CD8-positive, alpha-beta memory T cell (primary cell): ENCODE data around the gene TPGS1. TPM values are rescaled to one million over a fixed set of nuclear protein-coding genes. Genes with fewer than 3 reads are reported as not detected.

Experiments used
- CTCF ChIA-PET: fragments of 350-600 bp; sonication (Branson Sonifier 250); formaldehyde crosslinking; loops from one replicate; lab custom pipeline; 2021; ENCODE audit warnings: antibody characterized with exemption; lab: Charles Lee
- POLR2A ChIA-PET: fragments of 350-600 bp; sonication (Branson Sonifier 250); formaldehyde crosslinking; loops from one replicate; lab custom pipeline; 2021; ENCODE audit warnings: antibody characterized with exemption; lab: Charles Lee
- DNase-seq, 5 donors: peaks; one replicate each; pipeline versions ENCODE4 v3.0.0 to v3.0.0-alpha.2; 2020 to 2022; ENCODE audit warnings: mixed read lengths in 1 of 5
- H3K27ac ChIP-seq: one replicate; pipeline ENCODE4 v1.7.0; 2013; ENCODE audit warnings: low read depth, mild to moderate bottlenecking, low read length, moderate library complexity
- H3K27me3 ChIP-seq: 2 replicates; pipeline ENCODE4 v1.7.0; 2013; ENCODE audit warnings: low read length, mild to moderate bottlenecking; ENCODE audit not compliant: insufficient read depth, poor library complexity, severe bottlenecking
- H3K36me3 ChIP-seq: 2 replicates; pipeline ENCODE4 v1.7.0; 2013; ENCODE audit warnings: mild to moderate bottlenecking, low read length, moderate library complexity; ENCODE audit not compliant: insufficient read depth
- H3K4me1 ChIP-seq: 2 replicates; pipeline ENCODE4 v1.7.0; 2013; ENCODE audit warnings: mild to moderate bottlenecking, low read length, moderate library complexity; ENCODE audit not compliant: insufficient read depth
- H3K4me3 ChIP-seq: 2 replicates; pipeline ENCODE4 v1.7.0; 2013; ENCODE audit warnings: mild to moderate bottlenecking, low read length
- H3K9me3 ChIP-seq: 2 replicates; pipeline ENCODE4 v1.7.0; 2013; ENCODE audit warnings: mild to moderate bottlenecking, low read length
- H3K27ac Mint-ChIP-seq, 8 donors: one replicate each; pipeline ENCODE4 v1.8.0; 2020 to 2021; ENCODE audit warnings: mixed read lengths in 8 of 8, mild to moderate bottlenecking in 6 of 8, inconsistent platforms in 3 of 8, moderate library complexity in 3 of 8
- H3K27me3 Mint-ChIP-seq, 2 donors: one replicate each; pipeline ENCODE4 v1.8.0; 2020 to 2021; ENCODE audit warnings: mixed read lengths in 2 of 2, mild to moderate bottlenecking in 1 of 2, moderate library complexity in 1 of 2
- H3K36me3 Mint-ChIP-seq, 3 donors: one replicate each; pipeline ENCODE4 v1.8.0; 2020 to 2021; ENCODE audit warnings: mixed read lengths in 3 of 3, inconsistent platforms in 1 of 3, mild to moderate bottlenecking in 1 of 3
- H3K4me1 Mint-ChIP-seq, 3 donors: one replicate each; pipeline ENCODE4 v1.8.0; 2020 to 2021; ENCODE audit warnings: mixed read lengths in 3 of 3, inconsistent platforms in 1 of 3, mild to moderate bottlenecking in 1 of 3
- H3K4me3 Mint-ChIP-seq, 7 donors: one replicate each; pipeline ENCODE4 v1.8.0; 2020 to 2021; ENCODE audit warnings: mixed read lengths in 7 of 7, mild to moderate bottlenecking in 6 of 7, moderate library complexity in 4 of 7, inconsistent platforms in 2 of 7
- H3K9me3 Mint-ChIP-seq, 5 donors: one replicate each; pipeline ENCODE4 v1.8.0; 2020 to 2022; ENCODE audit warnings: mixed read lengths in 5 of 5, mild to moderate bottlenecking in 3 of 5, moderate library complexity in 2 of 5, inconsistent platforms in 1 of 5
- polyA plus RNA-seq: library from polyadenylated mRNA; unstranded; fragments of 300-500 nt; fragmentation: Illumina TruSeq; gene quantifications from one replicate; pipeline ENCODE4 v1.2.3, GENCODE V29; 2021
- total RNA-seq, 2 experiments: library from RNA; stranded (reverse); gene quantifications; one replicate each; pipeline ENCODE4 v1.2.3, GENCODE V29; 2021

Gene TPGS1
- total and polyA plus RNA-seq, 3 experiments from 2014 or later = 18.6 to 50.3 (median 20.0) TPM

DNA sequence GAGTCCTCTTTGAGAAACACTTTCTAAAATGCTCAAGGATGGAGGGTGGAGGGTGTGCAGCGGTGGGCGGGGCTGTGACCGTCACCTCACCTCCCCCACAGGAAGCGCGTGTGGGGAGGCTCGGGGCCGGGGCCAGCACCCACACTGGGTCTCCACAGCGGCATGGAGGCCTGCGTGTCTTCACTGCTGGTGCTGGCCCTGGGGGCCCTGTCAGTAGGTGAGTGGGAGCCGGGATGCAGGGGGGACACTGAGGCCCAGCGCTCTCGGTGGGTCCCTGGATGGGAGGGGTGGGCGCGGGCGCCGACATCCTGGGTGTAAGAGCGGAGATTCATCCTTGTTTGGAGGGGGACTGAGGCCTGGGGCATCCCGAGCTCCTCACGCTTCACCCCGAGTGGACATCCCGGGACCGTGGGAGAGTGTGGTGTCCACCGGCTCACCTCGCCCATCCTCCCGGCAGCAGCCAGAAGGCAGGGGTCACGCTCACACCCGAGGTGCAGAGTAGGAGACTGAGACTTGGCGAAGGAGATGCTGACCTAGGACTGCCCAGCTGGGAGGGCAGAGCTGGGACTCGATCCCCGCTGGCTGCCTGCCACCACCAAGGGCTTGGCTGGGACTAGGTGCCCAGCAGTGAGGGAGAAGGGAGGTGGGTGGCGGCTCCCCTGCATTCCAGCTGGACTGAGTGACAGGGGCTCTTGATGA is 36.8 kb downstream of the TPGS1 start, which contains the start of gene GZMM:
TSS of gene GZMM (plus strand) at position 144 of the 699 bp plus-strand sequence. CDS start at position 163, 19 bp downstream.
- peaks cover 9% of the 10 kb centered on the region for H3K36me3 ChIP-seq
- Mint-ChIP-seq H3K27me3 (peaks cover 0 to 6% of the 10 kb centered on the region in 2 donors), H3K4me1 (peaks cover 19 to 36% (median 20%) of the 10 kb centered on the region in 3 donors), H3K27ac (peak within 1 kb of the TSS; percentile 90 to 99 (median 96)), H3K4me3 (peak within 1 kb of the TSS; percentile 92 to 99 (median 94)), H3K36me3 (peaks cover 3 to 39% (median 5%) of the 10 kb centered on the region in 3 donors), H3K9me3 (no peaks in the 10 kb centered on the region)
- H3K27ac ChIP-seq = peak within 1 kb of the TSS; percentile 87
- H3K4me3 ChIP-seq = peak within 1 kb of the TSS; percentile 89
- no peaks in the 10 kb centered on the region for H3K9me3 ChIP-seq
- DNase-seq = peak; percentile 78 to 91 (median 83)
- CTCF ChIA-PET = interaction anchor here (1.1 to 3.8 kb wide), 4 partner anchors 12 to 40 kb away, joined by 3 to 22 read pairs (median 8); partner anchors contain the start of gene CDC34
- no peaks in the 10 kb centered on the region for H3K27me3 ChIP-seq
- H3K4me1 ChIP-seq = peaks cover 17% of the 10 kb centered on the region
- POLR2A ChIA-PET = interaction anchor here (0.6 to 1.5 kb wide), 6 partner anchors 12 to 567 kb away, joined by 3 to 10 read pairs (median 3); partner anchors contain the start of gene CDC34

DNA sequence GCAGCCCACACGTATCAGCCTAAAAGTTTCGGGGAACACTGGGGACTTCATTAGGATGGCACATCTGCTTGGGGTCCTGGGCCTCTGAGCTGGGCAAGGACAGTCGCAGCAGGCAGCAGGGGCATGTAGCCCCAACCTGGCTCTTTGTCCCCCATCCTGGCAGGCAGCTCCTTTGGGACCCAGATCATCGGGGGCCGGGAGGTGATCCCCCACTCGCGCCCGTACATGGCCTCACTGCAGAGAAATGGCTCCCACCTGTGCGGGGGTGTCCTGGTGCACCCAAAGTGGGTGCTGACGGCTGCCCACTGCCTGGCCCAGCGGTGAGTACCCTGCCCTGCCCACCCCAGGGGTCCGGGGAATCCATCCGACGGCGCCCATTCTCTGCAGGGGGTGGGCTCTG is 39.8 kb downstream of the TPGS1 start:
- H3K9me3 Mint-ChIP-seq = no peaks in the 10 kb centered on the region
- no peaks in the 10 kb centered on the region for H3K9me3 ChIP-seq
- no peak overlapping the region for H3K4me3 ChIP-seq
- DNase-seq = no peak
- ChIA-PET CTCF (interaction anchor here (1.8 kb wide), 1 partner anchor 36 kb away, joined by 5 read pairs; no protein-coding TSS in a partner anchor), POLR2A (no interaction called here)
- H3K4me1 Mint-ChIP-seq = peaks cover 20 to 40% (median 24%) of the 10 kb centered on the region in 3 donors
- H3K27ac Mint-ChIP-seq = peak overlapping the region in 2 of 8 donors; percentile 21 to 54
- H3K4me1 ChIP-seq = peaks cover 17% of the 10 kb centered on the region
- H3K27me3 Mint-ChIP-seq = peaks cover 0 to 6% of the 10 kb centered on the region in 2 donors
- no peak overlapping the region for H3K27ac ChIP-seq
- H3K36me3 Mint-ChIP-seq = peaks cover 3 to 31% (median 5%) of the 10 kb centered on the region in 3 donors
- H3K36me3 ChIP-seq = peaks cover 9% of the 10 kb centered on the region
- peak overlapping the region in 2 of 7 donors; percentile 35 to 61 for H3K4me3 Mint-ChIP-seq
- no peaks in the 10 kb centered on the region for H3K27me3 ChIP-seq

DNA sequence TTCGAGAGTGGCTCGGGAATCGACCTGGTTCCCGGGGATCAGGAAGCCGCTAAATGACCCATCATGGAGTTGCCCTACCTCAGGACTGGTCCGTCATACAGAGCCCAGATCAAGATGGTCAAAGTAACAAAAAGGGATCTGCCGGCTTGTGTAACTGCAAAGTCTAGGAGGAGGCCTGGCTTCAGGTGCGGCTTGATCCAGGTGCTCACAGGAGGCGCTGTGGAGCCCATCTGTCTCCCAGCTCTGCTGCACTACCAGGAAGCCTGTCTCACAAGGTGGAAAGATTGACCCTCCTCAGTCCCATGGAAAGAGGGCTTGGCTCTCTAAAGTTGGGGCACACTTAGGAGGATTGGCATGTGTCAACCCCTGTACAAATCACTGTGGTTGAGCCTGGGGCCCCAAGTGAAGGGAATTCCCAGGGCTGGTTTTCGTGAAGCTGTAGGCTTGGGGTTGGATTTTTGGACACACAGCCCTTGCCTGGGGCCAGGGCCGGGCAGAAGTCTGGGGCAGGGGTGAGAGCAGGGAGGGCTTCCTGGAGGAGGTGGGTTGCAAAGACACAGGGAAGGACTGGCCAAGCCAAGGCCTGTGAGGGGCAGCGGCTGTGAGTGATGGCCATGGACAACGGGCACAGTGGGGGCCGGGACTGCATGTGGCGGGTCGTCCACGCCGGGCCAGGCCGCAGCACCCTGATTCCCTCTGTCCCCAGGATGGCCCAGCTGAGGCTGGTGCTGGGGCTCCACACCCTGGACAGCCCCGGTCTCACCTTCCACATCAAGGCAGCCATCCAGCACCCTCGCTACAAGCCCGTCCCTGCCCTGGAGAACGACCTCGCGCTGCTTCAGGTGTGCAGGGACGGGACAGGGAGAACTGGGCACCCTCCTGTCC is 40.8 kb downstream of the TPGS1 start:
- POLR2A ChIA-PET = no interaction called here

DNA sequence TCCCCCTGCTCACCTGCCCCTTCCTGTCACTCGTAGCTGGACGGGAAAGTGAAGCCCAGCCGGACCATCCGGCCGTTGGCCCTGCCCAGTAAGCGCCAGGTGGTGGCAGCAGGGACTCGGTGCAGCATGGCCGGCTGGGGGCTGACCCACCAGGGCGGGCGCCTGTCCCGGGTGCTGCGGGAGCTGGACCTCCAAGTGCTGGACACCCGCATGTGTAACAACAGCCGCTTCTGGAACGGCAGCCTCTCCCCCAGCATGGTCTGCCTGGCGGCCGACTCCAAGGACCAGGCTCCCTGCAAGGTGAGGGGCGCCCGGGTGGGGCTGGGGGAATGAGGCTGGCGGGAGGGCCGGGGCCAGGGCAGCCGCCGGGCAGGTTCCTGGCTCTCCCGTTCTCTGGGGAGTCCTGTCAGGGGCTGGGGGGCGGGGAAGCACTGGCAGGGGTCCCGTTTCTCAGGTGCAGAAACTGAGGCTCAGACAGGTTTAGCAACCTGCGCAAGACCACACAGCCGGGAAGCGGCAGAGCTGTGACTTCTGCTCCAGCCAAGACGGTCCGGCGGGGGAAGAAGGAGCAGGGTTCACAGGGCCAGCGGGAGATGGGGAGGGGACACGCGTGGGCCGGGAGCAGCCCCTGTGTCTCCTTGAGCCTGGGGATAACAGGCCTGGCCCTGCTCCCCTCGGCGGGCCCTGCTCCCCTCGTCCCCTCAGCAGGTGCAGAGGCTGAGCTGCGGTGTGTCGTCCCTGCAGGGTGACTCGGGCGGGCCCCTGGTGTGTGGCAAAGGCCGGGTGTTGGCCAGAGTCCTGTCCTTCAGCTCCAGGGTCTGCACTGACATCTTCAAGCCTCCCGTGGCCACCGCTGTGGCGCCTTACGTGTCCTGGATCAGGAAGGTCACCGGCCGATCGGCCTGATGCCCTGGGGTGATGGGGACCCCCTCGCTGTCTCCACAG is 41.9 kb downstream of the TPGS1 start:
- Histone ChIP-seq H3K36me3 (peaks cover 9% of the 10 kb centered on the region), H3K4me1 (peaks cover 9% of the 10 kb centered on the region), H3K4me3 (no peak overlapping the region), H3K9me3 (no peaks in the 10 kb centered on the region), H3K27ac (no peak overlapping the region), H3K27me3 (no peaks in the 10 kb centered on the region)
- peak in 1 of 5 donors; percentile 47 for DNase-seq
- H3K4me3 Mint-ChIP-seq = no peak overlapping the region
- H3K27me3 Mint-ChIP-seq = no peaks in the 10 kb centered on the region
- peaks cover 11 to 28% (median 12%) of the 10 kb centered on the region in 3 donors for H3K4me1 Mint-ChIP-seq
- peaks cover 3 to 17% (median 5%) of the 10 kb centered on the region in 3 donors for H3K36me3 Mint-ChIP-seq
- H3K9me3 Mint-ChIP-seq = no peaks in the 10 kb centered on the region
- H3K27ac Mint-ChIP-seq = no peak overlapping the region
- CTCF ChIA-PET = interaction anchor here (0.6 kb wide), 1 partner anchor 1434 kb away, joined by 4 read pairs; no protein-coding TSS in a partner anchor
- POLR2A ChIA-PET = no interaction called here

More for the DNA sequence above, 40.8 kb downstream of the TPGS1 start:
- peak in 1 of 5 donors; percentile 49 for DNase-seq
- Mint-ChIP-seq H3K36me3 (peaks cover 3 to 26% (median 5%) of the 10 kb centered on the region in 3 donors), H3K4me3 (peak overlapping the region in 1 of 7 donors; percentile 61), H3K27ac (peak overlapping the region in 6 of 8 donors; percentile 42 to 94 (median 55)), H3K9me3 (no peaks in the 10 kb centered on the region), H3K27me3 (peaks cover 0 to 6% of the 10 kb centered on the region in 2 donors), H3K4me1 (peaks cover 20 to 39% (median 23%) of the 10 kb centered on the region in 3 donors)
- Histone ChIP-seq H3K9me3 (no peaks in the 10 kb centered on the region), H3K27me3 (no peaks in the 10 kb centered on the region), H3K4me3 (no peak overlapping the region), H3K27ac (no peak overlapping the region), H3K4me1 (peaks cover 16% of the 10 kb centered on the region), H3K36me3 (peaks cover 9% of the 10 kb centered on the region)
- CTCF ChIA-PET = no interaction called here

DNA sequence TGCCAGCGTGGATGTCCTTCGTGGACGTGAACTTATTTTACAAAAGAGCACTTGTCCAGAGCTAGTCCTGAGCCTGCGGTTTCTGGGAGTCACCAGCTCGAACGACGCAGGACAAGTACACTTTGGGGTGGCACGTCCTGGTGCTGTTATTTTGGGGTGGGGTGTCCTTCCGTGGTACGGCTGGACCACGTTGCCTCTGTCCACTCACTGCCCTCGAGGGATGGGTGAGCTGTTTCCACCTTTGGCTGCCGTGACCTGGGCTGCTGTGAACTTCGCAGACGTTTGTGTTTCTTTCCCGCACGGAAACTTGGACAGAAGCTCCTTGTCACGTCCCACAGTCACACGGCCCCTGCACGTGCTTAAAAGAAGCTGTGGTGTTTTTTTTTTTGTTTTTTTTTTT is 47.5 kb downstream of the TPGS1 start:
- no peaks in the 10 kb centered on the region for H3K9me3 Mint-ChIP-seq
- POLR2A ChIA-PET = no interaction called here

DNA sequence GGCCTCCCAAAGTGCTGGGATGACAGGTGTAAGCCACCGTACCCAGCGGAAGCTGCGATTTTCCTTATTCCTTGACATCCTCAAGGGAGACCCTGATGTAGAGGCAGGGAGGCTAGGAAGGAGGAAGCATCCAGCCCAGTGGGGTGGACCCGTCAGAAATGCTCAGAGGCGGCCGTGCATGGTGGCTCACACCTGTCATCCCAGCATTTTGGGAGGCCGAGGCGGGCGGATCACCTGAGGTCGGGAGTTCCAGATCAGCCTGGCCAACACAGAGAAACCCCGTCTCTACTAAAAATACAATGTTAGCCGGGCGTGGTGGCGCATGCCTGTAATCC is 48.1 kb downstream of the TPGS1 start:
- H3K4me1 ChIP-seq = no peaks in the 10 kb centered on the region
- ChIA-PET CTCF (no interaction called here), POLR2A (no interaction called here)
- no peaks in the 10 kb centered on the region for H3K36me3 ChIP-seq
- no peak overlapping the region for H3K27ac Mint-ChIP-seq
- DNase-seq = peak in 1 of 5 donors; percentile 37
- peaks cover 0 to 4% (median 3%) of the 10 kb centered on the region in 3 donors for H3K4me1 Mint-ChIP-seq
- no peak overlapping the region for H3K4me3 ChIP-seq
- no peaks in the 10 kb centered on the region for H3K27me3 ChIP-seq
- no peaks in the 10 kb centered on the region for H3K9me3 Mint-ChIP-seq
- H3K4me3 Mint-ChIP-seq = no peak overlapping the region
- H3K27me3 Mint-ChIP-seq = no peaks in the 10 kb centered on the region
- no peaks in the 10 kb centered on the region for H3K36me3 Mint-ChIP-seq
- H3K9me3 ChIP-seq = no peaks in the 10 kb centered on the region
- no peak overlapping the region for H3K27ac ChIP-seq

More for the DNA sequence above, 47.5 kb downstream of the TPGS1 start:
- DNase-seq = peak in 1 of 5 donors; percentile 42
- Mint-ChIP-seq H3K27me3 (no peaks in the 10 kb centered on the region), H3K27ac (no peak overlapping the region), H3K36me3 (peaks cover 0 to 1% (median 0%) of the 10 kb centered on the region in 3 donors), H3K4me3 (no peak overlapping the region), H3K4me1 (peaks cover 0 to 4% (median 3%) of the 10 kb centered on the region in 3 donors)
- Histone ChIP-seq H3K4me3 (no peak overlapping the region), H3K27me3 (no peaks in the 10 kb centered on the region), H3K4me1 (no peaks in the 10 kb centered on the region), H3K9me3 (no peaks in the 10 kb centered on the region), H3K27ac (no peak overlapping the region), H3K36me3 (no peaks in the 10 kb centered on the region)
- CTCF ChIA-PET = interaction anchor here (0.7 kb wide), 1 partner anchor 44 kb away, joined by 3 read pairs; no protein-coding TSS in a partner anchor
